ENCODE measurements around the gene ARL4A. TPM values are rescaled to one million over a fixed set of nuclear protein-coding genes. Genes with fewer than 3 reads are reported as not detected.

ARL4A gene
- total RNA-seq, 2 experiments from 2014 or later: 7.5 to 10.4 TPM

GRCh38 chr7:12730523-12730922, 43.1 kb downstream of the ARL4A start:
- Mint-ChIP-seq H3K4me1 (peaks cover 20% of the 10 kb centered on the region), H3K4me3 (no peak overlapping the region), H3K36me3 (ENCODE audit: low read depth) (no peaks in the 10 kb centered on the region), H3K9me3 (ENCODE audit: low read depth) (no peaks in the 10 kb centered on the region), H3K27ac (no peak overlapping the region), H3K27me3 (no peaks in the 10 kb centered on the region)
- ATAC-seq: peak; percentile 63
- ChIA-PET CTCF (no interaction called here), POLR2A (no interaction called here)
- DNase-seq: no peak
- intact Hi-C loops (cut with DNase I, micrococcal nuclease): no loop called here

- POLR2A ChIA-PET: interaction anchor here (0.5 kb wide), 1 partner anchor 12 kb away, joined by 3 read pairs; no protein-coding TSS in a partner anchor
Measured at GRCh38 chr7:12731214-12731656, 43.8 kb downstream of the ARL4A start.

GRCh38 chr7:12731775-12732174, 44.3 kb downstream of the ARL4A start:
- Mint-ChIP-seq H3K9me3 (ENCODE audit: low read depth) (no peaks in the 10 kb centered on the region), H3K36me3 (ENCODE audit: low read depth) (no peaks in the 10 kb centered on the region), H3K27ac (no peak overlapping the region), H3K4me1 (peaks cover 20% of the 10 kb centered on the region), H3K27me3 (no peaks in the 10 kb centered on the region), H3K4me3 (no peak overlapping the region)
- DNase-seq (no peak), ATAC-seq (no peak)
- POLR2A ChIA-PET: interaction anchor here (0.5 kb wide), 1 partner anchor 12 kb away, joined by 3 read pairs; no protein-coding TSS in a partner anchor
- intact Hi-C loops (cut with DNase I, micrococcal nuclease): no loop called here
- CTCF ChIA-PET: interaction anchor here (0.5 to 1.4 kb wide), 4 partner anchors 21 to 644 kb away, joined by 3 to 4 read pairs (median 3); no protein-coding TSS in a partner anchor

More at GRCh38 chr7:12731214-12731656, 43.8 kb downstream of the ARL4A start:
- Mint-ChIP-seq H3K9me3 (ENCODE audit: low read depth) (no peaks in the 10 kb centered on the region), H3K4me1 (peaks cover 20% of the 10 kb centered on the region), H3K27me3 (no peaks in the 10 kb centered on the region), H3K27ac (peak overlapping the region; percentile 67), H3K4me3 (no peak overlapping the region), H3K36me3 (ENCODE audit: low read depth) (no peaks in the 10 kb centered on the region)
- intact Hi-C loops (cut with DNase I, micrococcal nuclease): no loop called here
- ATAC-seq: peak; percentile 49
- DNase-seq: peak; percentile 8
- CTCF ChIA-PET: interaction anchor here (0.7 kb wide), 1 partner anchor 645 kb away, joined by 3 read pairs; no protein-coding TSS in a partner anchor

- ChIA-PET POLR2A (no interaction called here), CTCF (interaction anchor here (0.5 to 1.4 kb wide), 3 partner anchors 21 to 97 kb away, joined by 3 to 4 read pairs (median 3); no protein-coding TSS in a partner anchor)
- H3K9me3 Mint-ChIP-seq (ENCODE audit: low read depth): no peaks in the 10 kb centered on the region
- intact Hi-C loops (cut with DNase I, micrococcal nuclease): no loop called here
- peaks cover 20% of the 10 kb centered on the region for H3K4me1 Mint-ChIP-seq
- H3K27ac Mint-ChIP-seq: no peak overlapping the region
- H3K36me3 Mint-ChIP-seq (ENCODE audit: low read depth): no peaks in the 10 kb centered on the region
- DNase-seq: no peak
- ATAC-seq: no peak
- H3K27me3 Mint-ChIP-seq: no peaks in the 10 kb centered on the region
- H3K4me3 Mint-ChIP-seq: no peak overlapping the region
Measured at GRCh38 chr7:12732428-12732827, 45.0 kb downstream of the ARL4A start.

- Mint-ChIP-seq H3K4me1 (peaks cover 11% of the 10 kb centered on the region), H3K36me3 (ENCODE audit: low read depth) (no peaks in the 10 kb centered on the region), H3K4me3 (no peak overlapping the region), H3K9me3 (ENCODE audit: low read depth) (no peaks in the 10 kb centered on the region), H3K27me3 (no peaks in the 10 kb centered on the region), H3K27ac (no peak overlapping the region)
- ATAC-seq (no peak), DNase-seq (no peak)
- intact Hi-C loops (cut with DNase I, micrococcal nuclease): no loop called here
- CTCF ChIA-PET: interaction anchor here (1.3 kb wide), 1 partner anchor 11 kb away, joined by 5 read pairs; no protein-coding TSS in a partner anchor
- POLR2A ChIA-PET: no interaction called here
Measured at GRCh38 chr7:12735923-12736322, 48.5 kb downstream of the ARL4A start.

GRCh38 chr7:12737373-12737772, 49.9 kb downstream of the ARL4A start:
- intact Hi-C loops (cut with DNase I, micrococcal nuclease): no loop called here
- Mint-ChIP-seq H3K9me3 (ENCODE audit: low read depth) (no peaks in the 10 kb centered on the region), H3K27me3 (no peaks in the 10 kb centered on the region), H3K27ac (no peak overlapping the region), H3K4me3 (no peak overlapping the region), H3K36me3 (ENCODE audit: low read depth) (no peaks in the 10 kb centered on the region), H3K4me1 (peaks cover 7% of the 10 kb centered on the region)
- DNase-seq (no peak), ATAC-seq (no peak)
- ChIA-PET CTCF (interaction anchor here (1.3 kb wide), 1 partner anchor 27 kb away, joined by 3 read pairs; no protein-coding TSS in a partner anchor), POLR2A (no interaction called here)

- no peak for DNase-seq
- H3K9me3 Mint-ChIP-seq (ENCODE audit: low read depth): no peaks in the 10 kb centered on the region
- intact Hi-C loops (cut with DNase I, micrococcal nuclease): no loop called here
- H3K27me3 Mint-ChIP-seq: no peaks in the 10 kb centered on the region
- H3K4me1 Mint-ChIP-seq: peaks cover 7% of the 10 kb centered on the region
- no peaks in the 10 kb centered on the region for H3K36me3 Mint-ChIP-seq (ENCODE audit: low read depth)
- ATAC-seq: no peak
- CTCF ChIA-PET: interaction anchor here (1.3 kb wide), 1 partner anchor 28 kb away, joined by 3 read pairs; no protein-coding TSS in a partner anchor
- H3K27ac Mint-ChIP-seq: no peak overlapping the region
- no peak overlapping the region for H3K4me3 Mint-ChIP-seq
- POLR2A ChIA-PET: no interaction called here
Measured at GRCh38 chr7:12737836-12738235, 50.4 kb downstream of the ARL4A start.

GRCh38 chr7:12738665-12739064, 51.2 kb downstream of the ARL4A start:
- Mint-ChIP-seq H3K27me3 (no peaks in the 10 kb centered on the region), H3K4me1 (peaks cover 7% of the 10 kb centered on the region), H3K27ac (no peak overlapping the region), H3K36me3 (ENCODE audit: low read depth) (no peaks in the 10 kb centered on the region), H3K4me3 (no peak overlapping the region), H3K9me3 (ENCODE audit: low read depth) (no peaks in the 10 kb centered on the region)
- ATAC-seq: no peak
- POLR2A ChIA-PET: no interaction called here
- CTCF ChIA-PET: interaction anchor here (1.3 kb wide), 1 partner anchor 29 kb away, joined by 3 read pairs; no protein-coding TSS in a partner anchor
- intact Hi-C loops (cut with DNase I, micrococcal nuclease): no loop called here
- no peak for DNase-seq

Other genes with a start within 250 kb of the ARL4A start
- gene SCIN, start 116.9 kb upstream of the ARL4A start, total RNA-seq: under 1 TPM; 0.25 to 0.64 TPM